ENCODE results near the gene FAM219A.

Gene FAM219A

GRCh38 chr9:34400275-34400674 lies 58.1 kb downstream of the FAM219A start:
- TF ChIP-seq ZFX (IDR thresholded peaks at IDR 0.05), result no peak
- 0 out of 2 replicates have a peak, but pooled peaks have one; percentile 8 for TF ChIP-seq CTCF (conservative IDR thresholded peaks at IDR 0.05)
- H3K27ac ChIP-seq, result no peak overlapping the region

GRCh38 chr9:34399729-34400128 lies 58.6 kb downstream of the FAM219A start:
- H3K27ac ChIP-seq, result no peak overlapping the region
- TF ChIP-seq CTCF (conservative IDR thresholded peaks at IDR 0.05), result no peak
- no peak for TF ChIP-seq ZFX (IDR thresholded peaks at IDR 0.05)

- no peak overlapping the region for H3K27ac ChIP-seq
- TF ChIP-seq CTCF (conservative IDR thresholded peaks at IDR 0.05) (no peak), ZFX (IDR thresholded peaks at IDR 0.05) (no peak)
These were observed 59.5 kb downstream of the FAM219A start for GRCh38 chr9:34398875-34399274.

- H3K27ac ChIP-seq, result no peak overlapping the region
- TF ChIP-seq ZFX (IDR thresholded peaks at IDR 0.05) (no peak), CTCF (conservative IDR thresholded peaks at IDR 0.05) (no peak)
These were observed 61.8 kb downstream of the FAM219A start for GRCh38 chr9:34396276-34397214.

- no peak overlapping the region for H3K27ac ChIP-seq
- TF ChIP-seq ZFX (IDR thresholded peaks at IDR 0.05), result no peak
- TF ChIP-seq CTCF (conservative IDR thresholded peaks at IDR 0.05), result no peak
These were observed 65.9 kb downstream of the FAM219A start for GRCh38 chr9:34392511-34392910.

- no peak overlapping the region for H3K27ac ChIP-seq
- TF ChIP-seq CTCF (conservative IDR thresholded peaks at IDR 0.05) (no peak), ZFX (IDR thresholded peaks at IDR 0.05) (no peak)
These were observed 71.1 kb downstream of the FAM219A start for GRCh38 chr9:34387239-34387638.

- H3K27ac ChIP-seq, result no peak overlapping the region
- no peak for TF ChIP-seq ZFX (IDR thresholded peaks at IDR 0.05)
These were observed 71.7 kb downstream of the FAM219A start for GRCh38 chr9:34386656-34387055.

Data from C4-2B (cell line).